CD4-positive, alpha-beta T cell (primary cell): ENCODE data around the gene CCBE1. TPM values are rescaled to one million over a fixed set of nuclear protein-coding genes. Genes with fewer than 3 reads are reported as not detected.

Source experiments
- ATAC-seq: fragments of 200-7000 bp; cut with Tn5 transposase; one replicate; pipeline ENCODE4 v1.10.0; 2022; ENCODE audit warnings: mild to moderate bottlenecking; ENCODE audit not compliant: poor library complexity
- CTCF ChIA-PET: fragments of 350-600 bp; sonication (Branson Sonifier 250); formaldehyde crosslinking; loops from one replicate; lab custom pipeline; 2021; ENCODE audit warnings: antibody characterized with exemption, inconsistent platforms; lab: Charles Lee
- POLR2A ChIA-PET: fragments of 350-600 bp; sonication (Branson Sonifier 250); formaldehyde crosslinking; loops from one replicate; lab custom pipeline; 2021; ENCODE audit warnings: antibody characterized with exemption, inconsistent platforms; lab: Charles Lee
- DNase-seq, 14 experiments: peaks; one replicate each; pipeline ENCODE4 v3.0.0-alpha.2; 2013 to 2020; ENCODE audit warnings: mixed read lengths in 2 of 14
- H3K27ac ChIP-seq, 2 donors: one replicate each; pipeline versions ENCODE4 v1.5.1 to v1.7.0; 2013; ENCODE audit warnings: low read length in 2 of 2, low read depth in 1 of 2, mild to moderate bottlenecking in 1 of 2
- H3K27me3 ChIP-seq, 2 experiments: 1 replicate in 1 of 2; 2 replicates in 1 of 2; pipeline versions ENCODE4 v1.6.1 to v1.7.0; 2013; ENCODE audit warnings: low read length in 2 of 2, control low read depth in 1 of 2, mild to moderate bottlenecking in 1 of 2, moderate library complexity in 1 of 2; ENCODE audit not compliant: insufficient read depth in 2 of 2, control insufficient read depth in 1 of 2
- H3K36me3 ChIP-seq: one replicate; pipeline ENCODE4 v1.6.1; 2013; ENCODE audit warnings: low read length, control low read depth; ENCODE audit not compliant: insufficient read depth
- H3K4me1 ChIP-seq: one replicate; pipeline ENCODE4 v1.6.1; 2013; ENCODE audit warnings: low read length, control low read depth; ENCODE audit not compliant: insufficient read depth
- H3K4me3 ChIP-seq: one replicate; pipeline ENCODE4 v1.5.1; 2013; ENCODE audit warnings: mild to moderate bottlenecking, low read length, moderate library complexity
- H3K9me3 ChIP-seq, 2 experiments: 1 replicate in 1 of 2; 2 replicates in 1 of 2; pipeline versions ENCODE4 v1.6.1 to v1.7.0; 2013; ENCODE audit warnings: low read length in 2 of 2, mild to moderate bottlenecking in 2 of 2, control low read depth in 1 of 2, moderate library complexity in 1 of 2; ENCODE audit not compliant: control insufficient read depth in 1 of 2, insufficient read depth in 1 of 2
- H3K27ac Mint-ChIP-seq: one replicate; pipeline ENCODE4 v1.8.0; 2020; ENCODE audit warnings: mixed read lengths
- H3K27me3 Mint-ChIP-seq: one replicate; pipeline ENCODE4 v1.8.0; 2021; ENCODE audit warnings: mixed read lengths
- H3K36me3 Mint-ChIP-seq: one replicate; pipeline ENCODE4 v1.8.0; 2021; ENCODE audit warnings: low read depth, mixed read lengths
- H3K4me1 Mint-ChIP-seq: one replicate; pipeline ENCODE4 v1.8.0; 2021; ENCODE audit warnings: low read depth, mixed read lengths
- H3K4me3 Mint-ChIP-seq: one replicate; pipeline ENCODE4 v1.8.0; 2020; ENCODE audit warnings: mild to moderate bottlenecking, mixed read lengths
- H3K9me3 Mint-ChIP-seq: one replicate; pipeline ENCODE4 v1.8.0; 2020; ENCODE audit warnings: mixed read lengths
- intact Hi-C, 2 experiments: fragments of 100-400 bp; cut with DNase I in 1 of 2; cut with micrococcal nuclease in 1 of 2; formaldehyde crosslinking; loops; one replicate each; pipeline versions ENCODE4 v1.15.1 to v1.9.0; 2023 to 2025; cut with DNase I, micrococcal nuclease
- total RNA-seq, 174 experiments: library from RNA in 2 of 174; stranded (reverse) in 2 of 174; gene quantifications; one replicate each; pipeline ENCODE4 v1.2.3 and lab custom pipeline; 2021 to 2026
- TF ChIP-seq, protein P1 (sequence below): fragments of 200-600 bp; IDR thresholded peaks from one replicate; pipeline ENCODE4 v1.8.0; 2022; ENCODE audit warnings: antibody characterized with exemption, mild to moderate bottlenecking

The CCBE1 gene
- total RNA-seq, 2 experiments from 2014 or later, result not detected

DNA sequence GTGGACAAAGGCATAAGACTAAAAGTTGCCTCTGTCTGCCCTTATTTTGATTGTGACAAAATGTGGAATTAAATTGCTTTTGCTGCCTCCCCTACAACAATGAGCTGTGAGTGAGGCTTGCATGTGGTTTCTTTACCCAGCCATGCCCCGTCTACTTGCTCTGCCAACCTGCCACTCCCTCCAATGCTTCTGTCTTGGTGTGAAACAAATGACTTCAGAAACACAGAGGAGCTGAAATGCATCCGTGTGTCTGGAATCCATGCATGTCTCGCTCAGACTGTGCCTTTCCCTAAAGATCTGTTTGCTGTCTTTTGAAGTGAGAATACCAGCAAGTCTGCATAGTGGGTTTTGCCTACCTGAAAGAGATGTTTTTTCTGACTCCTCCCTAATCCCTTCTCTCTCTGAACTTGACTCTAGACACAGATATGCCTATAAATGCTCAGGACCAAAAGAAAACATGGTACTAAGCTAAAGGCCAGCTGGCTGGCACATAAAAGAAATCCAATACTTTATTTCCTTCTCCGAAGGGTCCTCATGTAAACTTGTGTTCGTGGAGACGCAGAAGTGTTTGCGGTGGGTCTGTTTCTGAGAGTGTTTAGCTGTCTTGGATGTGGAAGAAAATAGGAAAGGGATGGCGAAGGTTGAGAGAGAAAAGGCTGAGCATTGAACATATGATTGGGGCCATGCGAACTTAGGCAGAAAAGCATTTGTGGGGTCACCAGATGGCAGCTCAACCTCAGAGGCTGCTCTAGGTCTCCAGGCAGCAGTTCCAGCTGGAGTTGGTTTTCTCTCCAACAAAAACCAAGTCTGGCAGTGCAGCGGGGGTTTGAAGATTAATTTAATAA lies 120.5 kb downstream of the CCBE1 start:
- Histone ChIP-seq H3K27ac (no peak overlapping the region), H3K9me3 (no peaks in the 10 kb centered on the region), H3K27me3 (no peaks in the 10 kb centered on the region), H3K36me3 (no peaks in the 10 kb centered on the region), H3K4me3 (no peak overlapping the region), H3K4me1 (no peaks in the 10 kb centered on the region)
- no peak for DNase-seq
- no peaks in the 10 kb centered on the region for H3K4me1 Mint-ChIP-seq
- H3K27ac Mint-ChIP-seq, result no peak overlapping the region
- H3K27me3 Mint-ChIP-seq, result no peaks in the 10 kb centered on the region
- H3K36me3 Mint-ChIP-seq, result no peaks in the 10 kb centered on the region
- no peak overlapping the region for H3K4me3 Mint-ChIP-seq
- ChIA-PET POLR2A (no interaction called here), CTCF (no interaction called here)
- H3K9me3 Mint-ChIP-seq, result peaks cover 3% of the 10 kb centered on the region
- intact Hi-C loops, result no loop called here
- TF ChIP-seq, protein P1, sequence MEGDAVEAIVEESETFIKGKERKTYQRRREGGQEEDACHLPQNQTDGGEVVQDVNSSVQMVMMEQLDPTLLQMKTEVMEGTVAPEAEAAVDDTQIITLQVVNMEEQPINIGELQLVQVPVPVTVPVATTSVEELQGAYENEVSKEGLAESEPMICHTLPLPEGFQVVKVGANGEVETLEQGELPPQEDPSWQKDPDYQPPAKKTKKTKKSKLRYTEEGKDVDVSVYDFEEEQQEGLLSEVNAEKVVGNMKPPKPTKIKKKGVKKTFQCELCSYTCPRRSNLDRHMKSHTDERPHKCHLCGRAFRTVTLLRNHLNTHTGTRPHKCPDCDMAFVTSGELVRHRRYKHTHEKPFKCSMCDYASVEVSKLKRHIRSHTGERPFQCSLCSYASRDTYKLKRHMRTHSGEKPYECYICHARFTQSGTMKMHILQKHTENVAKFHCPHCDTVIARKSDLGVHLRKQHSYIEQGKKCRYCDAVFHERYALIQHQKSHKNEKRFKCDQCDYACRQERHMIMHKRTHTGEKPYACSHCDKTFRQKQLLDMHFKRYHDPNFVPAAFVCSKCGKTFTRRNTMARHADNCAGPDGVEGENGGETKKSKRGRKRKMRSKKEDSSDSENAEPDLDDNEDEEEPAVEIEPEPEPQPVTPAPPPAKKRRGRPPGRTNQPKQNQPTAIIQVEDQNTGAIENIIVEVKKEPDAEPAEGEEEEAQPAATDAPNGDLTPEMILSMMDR, result no peak
- no peak for ATAC-seq

DNA sequence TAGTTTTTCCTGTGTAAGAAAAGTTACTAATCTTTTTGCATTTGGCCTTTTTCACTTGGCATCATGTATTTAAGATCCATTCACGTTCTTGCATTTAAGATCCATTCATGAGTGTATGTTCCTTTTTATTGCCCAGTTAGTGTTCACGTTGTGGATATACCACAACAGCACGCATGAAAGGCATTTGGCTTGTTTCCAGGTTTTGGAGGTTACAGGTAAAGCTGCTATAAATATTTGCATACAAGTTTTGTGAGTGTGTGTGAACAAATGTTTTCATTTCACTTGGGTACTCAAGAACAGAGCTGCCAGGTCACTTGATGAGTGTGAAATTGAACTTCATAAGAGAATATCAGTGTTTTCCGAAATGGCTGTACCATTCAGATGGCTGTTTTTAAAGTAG lies 121.2 kb downstream of the CCBE1 start:
- ChIA-PET CTCF (no interaction called here), POLR2A (no interaction called here)
- TF ChIP-seq, protein P1, result no peak
- H3K27ac Mint-ChIP-seq, result no peak overlapping the region
- H3K4me3 Mint-ChIP-seq, result no peak overlapping the region
- Histone ChIP-seq H3K36me3 (no peaks in the 10 kb centered on the region), H3K4me1 (no peaks in the 10 kb centered on the region), H3K27me3 (no peaks in the 10 kb centered on the region), H3K4me3 (no peak overlapping the region), H3K9me3 (no peaks in the 10 kb centered on the region), H3K27ac (no peak overlapping the region)
- H3K9me3 Mint-ChIP-seq, result peaks cover 3% of the 10 kb centered on the region
- no peak for ATAC-seq
- H3K4me1 Mint-ChIP-seq, result no peaks in the 10 kb centered on the region
- intact Hi-C loops, result no loop called here
- no peaks in the 10 kb centered on the region for H3K36me3 Mint-ChIP-seq
- H3K27me3 Mint-ChIP-seq, result no peaks in the 10 kb centered on the region
- no peak for DNase-seq

DNA sequence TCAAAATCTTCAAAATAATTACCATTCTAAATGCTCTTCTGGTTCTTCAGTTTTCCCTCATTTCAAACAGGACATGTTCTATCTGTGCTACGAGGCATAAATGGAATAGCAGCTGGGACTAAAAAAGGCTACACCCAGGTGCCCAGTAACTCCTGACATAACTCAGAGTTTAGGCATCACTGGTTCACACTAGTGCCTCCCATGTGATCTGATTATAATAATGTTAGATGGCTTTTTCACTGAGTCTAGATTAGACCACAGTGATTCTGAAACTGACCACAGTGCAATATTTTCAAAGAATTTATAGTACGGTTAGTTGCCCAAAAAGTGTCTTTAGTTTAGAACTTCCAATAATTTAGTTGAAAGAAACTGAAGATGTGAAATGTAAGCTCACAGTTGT lies 123.3 kb downstream of the CCBE1 start:
- Mint-ChIP-seq H3K36me3 (no peaks in the 10 kb centered on the region), H3K27ac (no peak overlapping the region), H3K9me3 (peaks cover 3% of the 10 kb centered on the region), H3K27me3 (peaks cover 5% of the 10 kb centered on the region), H3K4me3 (no peak overlapping the region), H3K4me1 (no peaks in the 10 kb centered on the region)
- Histone ChIP-seq H3K4me3 (no peak overlapping the region), H3K27ac (no peak overlapping the region), H3K27me3 (peaks cover 0 to 3% of the 10 kb centered on the region in 2 experiments), H3K9me3 (no peaks in the 10 kb centered on the region), H3K4me1 (no peaks in the 10 kb centered on the region), H3K36me3 (no peaks in the 10 kb centered on the region)
- ATAC-seq (no peak), DNase-seq (no peak)
- CTCF ChIA-PET, result no interaction called here
- POLR2A ChIA-PET, result no interaction called here
- TF ChIP-seq, protein P1, result no peak
- intact Hi-C loops, result no loop called here
